GM19240 (cell line): ENCODE data around the gene PGAP1.

ENCODE experiments used
- DNase-seq: peaks from one replicate; pipeline ENCODE4 v3.0.0; 2011; ENCODE audit warnings: low spot score; ENCODE audit not compliant: insufficient read length

The PGAP1 gene

GRCh38 chr2:196891136-196891535, 35.4 kb downstream of the PGAP1 start:
- no peak for DNase-seq

- no peak for DNase-seq
Measured at GRCh38 chr2:196887431-196887830, 39.1 kb downstream of the PGAP1 start.

GRCh38 chr2:196884368-196884767, 42.1 kb downstream of the PGAP1 start:
- DNase-seq: no peak

GRCh38 chr2:196876364-196876763, 50.1 kb downstream of the PGAP1 start:
- DNase-seq: no peak

- no peak for DNase-seq
Measured at GRCh38 chr2:196875414-196875813, 51.1 kb downstream of the PGAP1 start.

GRCh38 chr2:196873511-196873910, 53.0 kb downstream of the PGAP1 start:
- DNase-seq: no peak

GRCh38 chr2:196854629-196855028, 71.9 kb downstream of the PGAP1 start:
- no peak for DNase-seq

- DNase-seq: no peak
Measured at GRCh38 chr2:196853301-196854087, 73.0 kb downstream of the PGAP1 start.

- DNase-seq: no peak
Measured at GRCh38 chr2:196851088-196851487, 75.4 kb downstream of the PGAP1 start.

GRCh38 chr2:196849895-196850294, 76.6 kb downstream of the PGAP1 start:
- DNase-seq: no peak

GRCh38 chr2:196846295-196846694, 80.2 kb downstream of the PGAP1 start:
- no peak for DNase-seq

- DNase-seq: no peak
Measured at GRCh38 chr2:196845371-196845770, 81.1 kb downstream of the PGAP1 start.

GRCh38 chr2:196840171-196840570, 86.3 kb downstream of the PGAP1 start:
- no peak for DNase-seq

- no peak for DNase-seq
Measured at GRCh38 chr2:196839574-196839973, 86.9 kb downstream of the PGAP1 start.

GRCh38 chr2:196836440-196836839, 90.1 kb downstream of the PGAP1 start:
- DNase-seq: no peak

- no peak for DNase-seq
Measured at GRCh38 chr2:196830701-196831100, 95.8 kb downstream of the PGAP1 start.

GRCh38 chr2:196827356-196827755, 99.2 kb downstream of the PGAP1 start:
- no peak for DNase-seq

- no peak for DNase-seq
Measured at GRCh38 chr2:196823750-196824522, 102.6 kb downstream of the PGAP1 start.

GRCh38 chr2:196821195-196821594, 105.3 kb downstream of the PGAP1 start:
- no peak for DNase-seq

- no peak for DNase-seq
Measured at GRCh38 chr2:196809260-196809659, 117.2 kb downstream of the PGAP1 start, which contains the start of gene C2orf66. Gene C2orf66 (minus strand): TSS chr2:196809355. CDS start chr2:196809336, 19 bp downstream.

- DNase-seq: no peak
Measured at GRCh38 chr2:196808083-196808665, 118.3 kb downstream of the PGAP1 start.

- no peak for DNase-seq
Measured at GRCh38 chr2:196804381-196804780, 122.1 kb downstream of the PGAP1 start.
